Gastrocnemius medialis (tissue), 4 donors: Measurements from ENCODE around the gene SEMA3A. TPM values are rescaled to one million over a fixed set of nuclear protein-coding genes. Genes with fewer than 3 reads are reported as not detected.
"Not testable (repeated sequence)": the region's sequence is repeated elsewhere in the genome, so short reads cannot be mapped to it uniquely, and the experiment has no call there.

ENCODE experiments used
- ATAC-seq, 2 donors: fragments of 150-250 bp; one replicate each; pipeline ENCODE4 v1.9.1; 2016
- DNase-seq, 2 donors: peaks; one replicate each; pipeline ENCODE4 v3.0.0-alpha.2; 2019
- H3K27ac ChIP-seq, 4 donors: fragments of 200-600 bp; sonication (generic); 1 replicate in 1 of 4; 2 replicates in 3 of 4; pipeline ENCODE4 v1.5.1; 2016 to 2018; ENCODE audit warnings: mild to moderate bottlenecking in 2 of 4, moderate library complexity in 1 of 4
- H3K27me3 ChIP-seq, 3 donors: fragments of 200-600 bp; sonication (generic) in 2 of 3; 1 replicate in 1 of 3; 2 replicates in 2 of 3; pipeline versions ENCODE4 v1.5.1 to v1.6.0; 2016 to 2019; ENCODE audit warnings: mild to moderate bottlenecking in 1 of 3, moderate library complexity in 1 of 3
- H3K36me3 ChIP-seq, 2 donors: fragments of 200-600 bp; sonication (generic) in 1 of 2; one replicate each; pipeline ENCODE4 v1.5.1; 2017 to 2018
- H3K4me1 ChIP-seq, 2 donors: fragments of 200-600 bp; sonication (generic) in 1 of 2; one replicate each; pipeline ENCODE4 v1.5.1; 2016 to 2017; ENCODE audit warnings: mild to moderate bottlenecking in 2 of 2
- H3K4me3 ChIP-seq, 4 donors: fragments of 200-600 bp; sonication (generic) in 3 of 4; 1 replicate in 1 of 4; 2 replicates in 3 of 4; pipeline ENCODE4 v1.5.1; 2016 to 2019; ENCODE audit warnings: mild to moderate bottlenecking in 2 of 4
- H3K9me3 ChIP-seq, 3 donors: fragments of 200-600 bp; sonication (generic) in 2 of 3; 1 replicate in 1 of 3; 2 replicates in 2 of 3; pipeline ENCODE4 v1.5.1; 2016 to 2019
- CTCF ChIP-seq, 5 experiments: fragments of 450-650 bp in 3 of 5; fragments of 200-600 bp in 2 of 5; sonication (generic) in 2 of 5; IDR thresholded peaks in 4 of 5; conservative IDR thresholded peaks in 1 of 5; 1 replicate in 4 of 5; 2 replicates in 1 of 5; pipeline ENCODE4 v1.5.1; 2016 to 2019; ENCODE audit warnings: antibody characterized with exemption in 5 of 5, mild to moderate bottlenecking in 3 of 5, moderate library complexity in 3 of 5
- POLR2A ChIP-seq, 2 donors: fragments of 450-650 bp; IDR thresholded peaks; one replicate each; pipeline ENCODE4 v1.6.1; 2017; ENCODE audit warnings: antibody characterized with exemption in 2 of 2, mild to moderate bottlenecking in 2 of 2, moderate library complexity in 2 of 2
- in situ Hi-C, 4 donors: fragments of 200-750 bp; cut with MboI; loops; one replicate each; pipeline versions ENCODE4 v1.15.0 to v1.8.0; 2017; ENCODE audit warnings: low sequenced_read_pairs in 4 of 4
- intact Hi-C: fragments of 100-400 bp; cut with DNase I; formaldehyde crosslinking; loops from one replicate; pipeline ENCODE4 v1.15.1; 2023; ENCODE audit warnings: low total_unique reads
- total RNA-seq, 4 donors: library from RNA; depleted of rRNA; stranded (reverse); fragments of >200 nt; gene quantifications; one replicate each; pipeline versions ENCODE4 v1.1.0 to v1.2.3, GENCODE V29; 2016

Gene SEMA3A
- total RNA-seq, 4 donors from 2014 or later: 0.07 to 0.29 (median 0.13) TPM

- H3K9me3 ChIP-seq: no peaks in the 10 kb centered on the region
- H3K27me3 ChIP-seq: no peaks in the 10 kb centered on the region
- TF ChIP-seq POLR2A (IDR thresholded peaks at IDR 0.05): no peak
- no peak for TF ChIP-seq CTCF (IDR thresholded peaks at IDR 0.05 in 4 of 5, conservative IDR thresholded peaks at IDR 0.05 in 1 of 5)
- H3K27ac ChIP-seq: no peak overlapping the region
- intact Hi-C loops (no loop called here), in situ Hi-C loops (no loop called here)
- H3K36me3 ChIP-seq: no peaks in the 10 kb centered on the region
- H3K4me1 ChIP-seq: no peaks in the 10 kb centered on the region
- H3K4me3 ChIP-seq: no peak overlapping the region
- no peak for ATAC-seq
- DNase-seq: no peak
Observed at GRCh38 chr7:84073186-84073875, 121.3 kb downstream of the SEMA3A start.

GRCh38 chr7:84070770-84071169 lies 123.8 kb downstream of the SEMA3A start:
- no peak for DNase-seq
- TF ChIP-seq POLR2A (IDR thresholded peaks at IDR 0.05) (no peak), CTCF (IDR thresholded peaks at IDR 0.05 in 4 of 5, conservative IDR thresholded peaks at IDR 0.05 in 1 of 5) (no peak)
- no peak for ATAC-seq
- intact Hi-C loops (no loop called here), in situ Hi-C loops (no loop called here)
- Histone ChIP-seq H3K27ac (no peak overlapping the region), H3K27me3 (no peaks in the 10 kb centered on the region), H3K9me3 (no peaks in the 10 kb centered on the region), H3K4me3 (no peak overlapping the region), H3K4me1 (no peaks in the 10 kb centered on the region), H3K36me3 (no peaks in the 10 kb centered on the region)

- DNase-seq (no peak), ATAC-seq (no peak)
- no peaks in the 10 kb centered on the region for H3K4me1 ChIP-seq
- H3K27me3 ChIP-seq: no peaks in the 10 kb centered on the region
- no peak overlapping the region for H3K4me3 ChIP-seq
- intact Hi-C loops (no loop called here), in situ Hi-C loops (no loop called here)
- H3K9me3 ChIP-seq: no peaks in the 10 kb centered on the region
- H3K36me3 ChIP-seq: no peaks in the 10 kb centered on the region
- TF ChIP-seq CTCF (IDR thresholded peaks at IDR 0.05 in 4 of 5, conservative IDR thresholded peaks at IDR 0.05 in 1 of 5) (no peak), POLR2A (IDR thresholded peaks at IDR 0.05) (no peak)
- no peak overlapping the region for H3K27ac ChIP-seq
Observed at GRCh38 chr7:84069999-84070500, 124.5 kb downstream of the SEMA3A start.

GRCh38 chr7:84069033-84069432 lies 125.6 kb downstream of the SEMA3A start:
- Histone ChIP-seq H3K27ac (no peak overlapping the region), H3K36me3 (no peaks in the 10 kb centered on the region), H3K27me3 (no peaks in the 10 kb centered on the region), H3K4me3 (no peak overlapping the region), H3K9me3 (no peaks in the 10 kb centered on the region), H3K4me1 (no peaks in the 10 kb centered on the region)
- intact Hi-C loops (no loop called here), in situ Hi-C loops (no loop called here)
- TF ChIP-seq CTCF (IDR thresholded peaks at IDR 0.05 in 4 of 5, conservative IDR thresholded peaks at IDR 0.05 in 1 of 5) (no peak), POLR2A (IDR thresholded peaks at IDR 0.05) (no peak)
- DNase-seq: no peak
- no peak for ATAC-seq

GRCh38 chr7:84062489-84062901 lies 132.1 kb downstream of the SEMA3A start:
- in situ Hi-C loops, H3K4me1 ChIP-seq, H3K9me3 ChIP-seq, H3K27me3 ChIP-seq, ATAC-seq, H3K4me3 ChIP-seq, intact Hi-C loops, DNase-seq, H3K27ac ChIP-seq, H3K36me3 ChIP-seq: not testable (repeated sequence)
